DND-41 (cell line): ENCODE measurements around the gene PCYOX1L.

ENCODE experiments used
- ATAC-seq: fragments of 200-7000 bp; cut with Tn5 transposase; 3 replicates; pipeline ENCODE4 v1.9.1; 2021; ENCODE audit warnings: low read depth; ENCODE audit not compliant: insufficient read depth
- DNase-seq: peaks from one replicate; pipeline ENCODE4 v3.0.0-alpha.2; 2020
- H2AFZ ChIP-seq: 2 replicates; pipeline ENCODE4 v1.6.0; 2012; ENCODE audit warnings: low read depth, low read length
- H3K27ac ChIP-seq: 2 replicates; pipeline ENCODE4 v1.5.1; 2012; ENCODE audit warnings: low read length, inconsistent platforms
- H3K27me3 ChIP-seq: fragments of 200-600 bp; sonication (generic); 2 replicates; pipeline ENCODE4 v1.6.0; 2012; ENCODE audit warnings: low read length, mild to moderate bottlenecking, inconsistent platforms; ENCODE audit not compliant: insufficient read depth, poor library complexity
- H3K36me3 ChIP-seq: 2 replicates; pipeline ENCODE4 v1.5.1; 2012; ENCODE audit warnings: low read length, inconsistent platforms; ENCODE audit not compliant: insufficient read depth
- H3K4me1 ChIP-seq: 2 replicates; pipeline ENCODE4 v1.5.1; 2012; ENCODE audit warnings: mild to moderate bottlenecking, low read length; ENCODE audit not compliant: insufficient read depth
- H3K4me2 ChIP-seq: 2 replicates; pipeline ENCODE4 v1.6.0; 2012; ENCODE audit warnings: mild to moderate bottlenecking, moderate library complexity, low read length, inconsistent platforms; ENCODE audit not compliant: insufficient read depth
- H3K4me3 ChIP-seq, 2 experiments: fragments of 200-600 bp in 1 of 2; shearing (Covaris generic) in 1 of 2; 2 replicates each; pipeline ENCODE4 v1.5.1; 2012 to 2016; ENCODE audit warnings: inconsistent platforms in 2 of 2, low read length in 2 of 2, mild to moderate bottlenecking in 2 of 2, low read depth in 1 of 2, moderate library complexity in 1 of 2
- H3K79me2 ChIP-seq: 2 replicates; pipeline ENCODE4 v1.6.0; 2012; ENCODE audit warnings: low read length, inconsistent platforms; ENCODE audit not compliant: insufficient read depth
- H3K9ac ChIP-seq: 2 replicates; pipeline ENCODE4 v1.6.0; 2012; ENCODE audit warnings: low read depth, mild to moderate bottlenecking, inconsistent platforms, low read length, moderate library complexity
- H3K9me3 ChIP-seq: 2 replicates; pipeline ENCODE4 v1.5.1; 2012; ENCODE audit warnings: low read length, moderate library complexity, mild to moderate bottlenecking, inconsistent platforms; ENCODE audit not compliant: insufficient read depth, severe bottlenecking
- H4K20me1 ChIP-seq: 2 replicates; pipeline ENCODE4 v1.6.0; 2012; ENCODE audit warnings: low read length; ENCODE audit not compliant: insufficient read depth
- CTCF ChIP-seq: IDR thresholded peaks from 2 replicates; pipeline ENCODE4 v1.5.1; 2012; ENCODE audit warnings: borderline replicate concordance, low read length, moderate library complexity, mild to moderate bottlenecking; ENCODE audit not compliant: poor library complexity, severe bottlenecking; ENCODE audit errors: extremely low read depth
- EZH2 ChIP-seq: IDR thresholded peaks from 3 replicates; pipeline ENCODE4 v1.6.1; 2012; ENCODE audit warnings: borderline replicate concordance, low read depth, mild to moderate bottlenecking, moderate library complexity, low read length, inconsistent platforms; ENCODE audit not compliant: severe bottlenecking

The PCYOX1L gene

GRCh38 chr5:149315753-149316152 is 42.1 kb upstream of the PCYOX1L start:
- Histone ChIP-seq H3K9ac (no peak overlapping the region), H3K9me3 (no peaks in the 10 kb centered on the region), H3K27me3 (no peaks in the 10 kb centered on the region), H2AFZ (no peak overlapping the region), H3K27ac (no peak overlapping the region), H4K20me1 (no peaks in the 10 kb centered on the region), H3K4me2 (no peak overlapping the region), H3K36me3 (no peaks in the 10 kb centered on the region), H3K79me2 (no peaks in the 10 kb centered on the region), H3K4me1 (no peaks in the 10 kb centered on the region; the same call in 1 of the 2 replicates), H3K4me3 (no peak overlapping the region)
- ATAC-seq (no peak), DNase-seq (no peak)
- no peak for TF ChIP-seq CTCF
- TF ChIP-seq EZH2 = no peak

- Histone ChIP-seq H3K27me3 (no peaks in the 10 kb centered on the region), H3K4me2 (no peak overlapping the region), H2AFZ (no peak overlapping the region), H3K9ac (no peak overlapping the region), H3K79me2 (no peaks in the 10 kb centered on the region), H3K9me3 (no peaks in the 10 kb centered on the region), H3K27ac (no peak overlapping the region), H3K4me1 (no peaks in the 10 kb centered on the region), H3K36me3 (no peaks in the 10 kb centered on the region), H4K20me1 (no peaks in the 10 kb centered on the region), H3K4me3 (no peak overlapping the region)
- TF ChIP-seq CTCF = peak; percentile 78
- no peak for TF ChIP-seq EZH2
- DNase-seq (peak; percentile 21), ATAC-seq (peak; percentile 66)
Observed at GRCh38 chr5:149317281-149318048, 40.4 kb upstream of the PCYOX1L start.

GRCh38 chr5:149319174-149319573 is 38.7 kb upstream of the PCYOX1L start:
- no peak for ATAC-seq
- H2AFZ ChIP-seq = no peak overlapping the region
- no peak overlapping the region for H3K4me3 ChIP-seq
- H3K27ac ChIP-seq = no peak overlapping the region
- H3K36me3 ChIP-seq = no peaks in the 10 kb centered on the region
- no peaks in the 10 kb centered on the region for H3K9me3 ChIP-seq
- H3K4me1 ChIP-seq = no peaks in the 10 kb centered on the region
- H3K79me2 ChIP-seq = no peaks in the 10 kb centered on the region
- no peaks in the 10 kb centered on the region for H4K20me1 ChIP-seq
- H3K27me3 ChIP-seq = no peaks in the 10 kb centered on the region
- TF ChIP-seq CTCF (no peak), EZH2 (no peak)
- DNase-seq = no peak
- no peak overlapping the region for H3K4me2 ChIP-seq
- no peak overlapping the region for H3K9ac ChIP-seq
